K562 (cell line): Measurements from ENCODE around the gene HMGN1. TPM values are rescaled to one million over a fixed set of nuclear protein-coding genes. Genes with fewer than 3 reads are reported as not detected.
A peak's percentile ranks its signal among the peaks of the same experiment; 100 is the strongest.

Experiments used
- ATF7 ChIP-seq: fragments of 450-650 bp; IDR thresholded peaks from 2 replicates; pipeline ENCODE4 v1.7.1; 2014; ENCODE audit warnings: mild to moderate bottlenecking, moderate library complexity
- CREM ChIP-seq: IDR thresholded peaks from 2 replicates; pipeline ENCODE4 v1.6.1; 2014; ENCODE audit warnings: antibody characterized with exemption, low read depth
- FOS ChIP-seq: IDR thresholded peaks from 3 replicates; pipeline ENCODE4 v1.6.1; 2011; ENCODE audit not compliant: insufficient read length; ENCODE audit errors: extremely low read depth
- GATAD2B ChIP-seq: fragments of 450-650 bp; IDR thresholded peaks from 2 replicates; pipeline ENCODE4 v1.6.1; 2017; ENCODE audit warnings: mild to moderate bottlenecking, borderline replicate concordance
- HMG20B ChIP-seq: fragments of 250-450 bp; sonication (Bioruptor Pico); IDR thresholded peaks from 2 replicates; pipeline ENCODE4 v1.5.0; 2021; ENCODE audit warnings: mild to moderate bottlenecking
- JUNB ChIP-seq: fragments of 450-650 bp; formaldehyde crosslinking; conservative IDR thresholded peaks from 2 replicates; pipeline ENCODE4 v1.4.0; 2020; ENCODE audit warnings: mild to moderate bottlenecking
- MTA2 ChIP-seq: fragments of 450-650 bp; IDR thresholded peaks from 2 replicates; pipeline ENCODE4 v1.6.1; 2016; ENCODE audit warnings: low read depth
- MXI1 ChIP-seq: IDR thresholded peaks from 2 replicates; pipeline ENCODE4 v1.6.1; 2011; ENCODE audit warnings: low read depth, mild to moderate bottlenecking, improper control_type of control experiment, low read length
- NCOA2 ChIP-seq, 2 experiments: fragments of 450-650 bp; IDR thresholded peaks; 2 replicates each; pipeline ENCODE4 v1.6.1; 2018; ENCODE audit warnings: mild to moderate bottlenecking in 2 of 2, moderate library complexity in 1 of 2; ENCODE audit not compliant: partially characterized antibody in 2 of 2
- PHB2 ChIP-seq: fragments of 450-650 bp; IDR thresholded peaks from 2 replicates; pipeline ENCODE4 v1.6.1; 2017; ENCODE audit warnings: low read depth
- RBM15 ChIP-seq: fragments of 200-400 bp; formaldehyde crosslinking; IDR thresholded peaks from 2 replicates; pipeline ENCODE4 v1.6.1; 2018; ENCODE audit warnings: mild to moderate bottlenecking, low read length, moderate library complexity; ENCODE audit not compliant: insufficient read depth
- SMAD2 ChIP-seq: fragments of 150-350 bp; IDR thresholded peaks from 2 replicates; pipeline ENCODE4 v1.6.1; 2014; ENCODE audit warnings: low read depth, mild to moderate bottlenecking, low read length
- SRSF9 ChIP-seq: fragments of 200-400 bp; formaldehyde crosslinking; IDR thresholded peaks from 2 replicates; pipeline ENCODE4 v1.6.1; 2017; ENCODE audit warnings: low read depth, low read length, borderline replicate concordance
- TRIM28 ChIP-seq: fragments of 450-650 bp; IDR thresholded peaks from 2 replicates; pipeline ENCODE4 v1.6.1; 2017
- ZC3H8 ChIP-seq: fragments of 450-650 bp; IDR thresholded peaks from 2 replicates; pipeline ENCODE4 v1.6.1; 2017
- ZKSCAN8 ChIP-seq: fragments of 200-800 bp; sonication (Bioruptor generic); IDR thresholded peaks from 2 replicates; pipeline ENCODE4 v1.6.1; 2016; ENCODE audit warnings: missing genetic modification characterization, missing compliant biosample characterization
- ZNF347 ChIP-seq: fragments of 450-650 bp; formaldehyde crosslinking; IDR thresholded peaks from 2 replicates; pipeline ENCODE4 v1.4.0; 2020; ENCODE audit warnings: low read depth, mild to moderate bottlenecking, moderate library complexity
- ZNF695 ChIP-seq: fragments of 450-650 bp; formaldehyde crosslinking; IDR thresholded peaks from 2 replicates; pipeline ENCODE4 v1.4.0; 2020; ENCODE audit warnings: mild to moderate bottlenecking, moderate library complexity
- polyA plus RNA-seq, 8 experiments: library from polyadenylated mRNA; depleted of rRNA in 4 of 8; stranded (reverse) in 5 of 8; unstranded in 3 of 8; fragments of >200 nt; fragmentation: Nextera tagmentation in 2 of 8; fragmentation: Illumina TruSeq in 1 of 8; extraction: Ambion mirVana in 2 of 8; extraction: Trizol in 1 of 8; gene quantifications; 2 replicates each; pipeline versions ENCODE4 v1.2.1 to v1.2.3, GENCODE V29; 2011 to 2014; ENCODE audit warnings: inconsistent platforms in 1 of 8, missing spikeins in 1 of 8
- total RNA-seq, 7 experiments: library from RNA; depleted of rRNA in 6 of 7; stranded (reverse); fragments of >200 nt in 6 of 7; fragmentation: Illumina TruSeq in 2 of 7; extraction: Trizol in 2 of 7; gene quantifications; 2 replicates each; pipeline versions ENCODE4 v1.2.1 to v1.2.3, GENCODE V29; 2011 to 2021; ENCODE audit warnings: low replicate concordance in 1 of 7
- TF ChIP-seq, protein P1 (sequence below), 3 experiments: fragments of 200-800 bp in 1 of 3; sonication (Bioruptor generic) in 1 of 3; sonication (generic) in 1 of 3; formaldehyde crosslinking in 1 of 3; IDR thresholded peaks; 2 replicates each; pipeline versions ENCODE4 v1.6.1 to v1.8.0; 2016 to 2022; ENCODE audit warnings: mild to moderate bottlenecking in 2 of 3, missing compliant biosample characterization in 2 of 3, missing genetic modification characterization in 2 of 3, missing genetic modification reagents in 1 of 3
- TF ChIP-seq, protein P2 (sequence below): fragments of 250-450 bp; sonication (Bioruptor Pico); IDR thresholded peaks from 2 replicates; pipeline ENCODE4 v1.9.0; 2021; ENCODE audit warnings: mild to moderate bottlenecking
- TF ChIP-seq, protein P3 (sequence below): IDR thresholded peaks from 2 replicates; pipeline ENCODE4 v1.6.1; 2011; ENCODE audit not compliant: insufficient read length; ENCODE audit errors: extremely low read depth
- TF ChIP-seq, protein P4 (sequence below): fragments of 200-800 bp; sonication (Bioruptor generic); IDR thresholded peaks from 2 replicates; pipeline ENCODE4 v1.6.1; 2016; ENCODE audit warnings: missing genetic modification characterization, missing compliant biosample characterization

The HMGN1 gene
- total and polyA plus RNA-seq, 9 of the 15 experiments (the other 6 are each of a cell fraction or from before 2014, with no cell fraction given), result 124 to 626 (median 498) TPM

DNA sequence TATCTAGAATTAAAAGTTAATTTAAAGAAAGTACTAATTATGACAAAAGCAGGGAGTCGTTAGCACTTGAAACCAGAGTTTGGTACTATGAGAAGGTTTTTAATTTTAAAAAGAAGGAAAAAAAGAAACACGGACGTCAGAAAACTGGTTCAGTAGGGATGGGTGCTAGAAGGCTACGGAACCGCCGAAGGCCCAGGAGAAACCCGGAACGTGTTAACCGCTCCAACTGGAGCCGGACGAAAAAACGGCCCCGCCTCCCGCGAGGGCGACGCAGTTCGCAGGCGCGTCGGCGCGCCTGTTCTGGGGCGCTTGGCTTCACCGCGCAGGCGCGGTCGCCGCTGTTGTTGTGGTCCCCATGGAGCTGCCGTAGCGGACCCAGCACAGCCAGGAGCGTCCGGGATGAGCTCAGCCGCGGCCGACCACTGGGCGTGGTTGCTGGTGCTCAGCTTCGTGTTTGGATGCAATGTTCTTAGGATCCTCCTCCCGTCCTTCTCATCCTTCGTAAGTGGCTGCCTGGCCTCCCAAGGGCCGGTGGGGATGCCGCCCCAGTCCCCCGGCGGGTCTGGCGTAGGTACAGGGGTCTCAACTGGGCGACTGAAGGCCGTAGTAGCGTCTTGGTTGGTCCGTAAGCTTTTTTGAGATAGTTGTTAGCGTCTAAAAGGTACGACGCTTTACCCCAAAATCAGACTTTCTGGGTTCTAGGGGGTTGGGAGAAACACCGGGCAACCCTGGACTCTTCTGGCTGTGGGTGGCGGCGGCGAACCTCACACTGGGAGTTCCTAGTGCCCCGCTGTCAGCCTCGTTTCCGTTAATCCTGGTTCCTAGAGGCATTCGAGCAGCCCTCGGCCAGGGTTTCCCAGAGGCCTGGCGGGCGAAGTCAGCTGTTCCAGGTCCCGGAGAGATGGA lies 31.4 kb upstream of the HMGN1 start (continued):
- TF ChIP-seq PHB2 (no peak), CREM (peak; percentile 93), ATF7 (peak; percentile 94), SMAD2 (no peak), GATAD2B (no peak; the same call in 1 of the 2 replicates), ZC3H8 (no peak), TRIM28 (no peak), ZNF347 (CRISPR knock-in tag) (no peak), MTA2 (no peak), RBM15 (no peak), HMG20B (CRISPR knock-in tag) (no peak), FOS (no peak), JUNB (CRISPR knock-in tag) (no peak), ZKSCAN8 (CRISPR knock-in tag) (no peak), ZNF695 (CRISPR knock-in tag) (no peak), MXI1 (peak; percentile 81), SRSF9 (no peak), NCOA2 (IDR thresholded peaks at IDR 0.05; ENCODE audit: partially characterized antibody in 2 of 2) (no peak)
- TF ChIP-seq, protein P1, sequence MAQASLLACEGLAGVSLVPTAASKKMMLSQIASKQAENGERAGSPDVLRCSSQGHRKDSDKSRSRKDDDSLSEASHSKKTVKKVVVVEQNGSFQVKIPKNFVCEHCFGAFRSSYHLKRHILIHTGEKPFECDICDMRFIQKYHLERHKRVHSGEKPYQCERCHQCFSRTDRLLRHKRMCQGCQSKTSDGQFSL (CRISPR knock-in tag; IDR thresholded peaks at IDR 0.05), result no peak
- TF ChIP-seq, protein P1 (tag; IDR thresholded peaks at IDR 0.05), result no peak
- TF ChIP-seq, protein P2, sequence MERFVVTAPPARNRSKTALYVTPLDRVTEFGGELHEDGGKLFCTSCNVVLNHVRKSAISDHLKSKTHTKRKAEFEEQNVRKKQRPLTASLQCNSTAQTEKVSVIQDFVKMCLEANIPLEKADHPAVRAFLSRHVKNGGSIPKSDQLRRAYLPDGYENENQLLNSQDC, result no peak
- TF ChIP-seq, protein P3, sequence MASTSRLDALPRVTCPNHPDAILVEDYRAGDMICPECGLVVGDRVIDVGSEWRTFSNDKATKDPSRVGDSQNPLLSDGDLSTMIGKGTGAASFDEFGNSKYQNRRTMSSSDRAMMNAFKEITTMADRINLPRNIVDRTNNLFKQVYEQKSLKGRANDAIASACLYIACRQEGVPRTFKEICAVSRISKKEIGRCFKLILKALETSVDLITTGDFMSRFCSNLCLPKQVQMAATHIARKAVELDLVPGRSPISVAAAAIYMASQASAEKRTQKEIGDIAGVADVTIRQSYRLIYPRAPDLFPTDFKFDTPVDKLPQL, result no peak
- TF ChIP-seq, protein P4, sequence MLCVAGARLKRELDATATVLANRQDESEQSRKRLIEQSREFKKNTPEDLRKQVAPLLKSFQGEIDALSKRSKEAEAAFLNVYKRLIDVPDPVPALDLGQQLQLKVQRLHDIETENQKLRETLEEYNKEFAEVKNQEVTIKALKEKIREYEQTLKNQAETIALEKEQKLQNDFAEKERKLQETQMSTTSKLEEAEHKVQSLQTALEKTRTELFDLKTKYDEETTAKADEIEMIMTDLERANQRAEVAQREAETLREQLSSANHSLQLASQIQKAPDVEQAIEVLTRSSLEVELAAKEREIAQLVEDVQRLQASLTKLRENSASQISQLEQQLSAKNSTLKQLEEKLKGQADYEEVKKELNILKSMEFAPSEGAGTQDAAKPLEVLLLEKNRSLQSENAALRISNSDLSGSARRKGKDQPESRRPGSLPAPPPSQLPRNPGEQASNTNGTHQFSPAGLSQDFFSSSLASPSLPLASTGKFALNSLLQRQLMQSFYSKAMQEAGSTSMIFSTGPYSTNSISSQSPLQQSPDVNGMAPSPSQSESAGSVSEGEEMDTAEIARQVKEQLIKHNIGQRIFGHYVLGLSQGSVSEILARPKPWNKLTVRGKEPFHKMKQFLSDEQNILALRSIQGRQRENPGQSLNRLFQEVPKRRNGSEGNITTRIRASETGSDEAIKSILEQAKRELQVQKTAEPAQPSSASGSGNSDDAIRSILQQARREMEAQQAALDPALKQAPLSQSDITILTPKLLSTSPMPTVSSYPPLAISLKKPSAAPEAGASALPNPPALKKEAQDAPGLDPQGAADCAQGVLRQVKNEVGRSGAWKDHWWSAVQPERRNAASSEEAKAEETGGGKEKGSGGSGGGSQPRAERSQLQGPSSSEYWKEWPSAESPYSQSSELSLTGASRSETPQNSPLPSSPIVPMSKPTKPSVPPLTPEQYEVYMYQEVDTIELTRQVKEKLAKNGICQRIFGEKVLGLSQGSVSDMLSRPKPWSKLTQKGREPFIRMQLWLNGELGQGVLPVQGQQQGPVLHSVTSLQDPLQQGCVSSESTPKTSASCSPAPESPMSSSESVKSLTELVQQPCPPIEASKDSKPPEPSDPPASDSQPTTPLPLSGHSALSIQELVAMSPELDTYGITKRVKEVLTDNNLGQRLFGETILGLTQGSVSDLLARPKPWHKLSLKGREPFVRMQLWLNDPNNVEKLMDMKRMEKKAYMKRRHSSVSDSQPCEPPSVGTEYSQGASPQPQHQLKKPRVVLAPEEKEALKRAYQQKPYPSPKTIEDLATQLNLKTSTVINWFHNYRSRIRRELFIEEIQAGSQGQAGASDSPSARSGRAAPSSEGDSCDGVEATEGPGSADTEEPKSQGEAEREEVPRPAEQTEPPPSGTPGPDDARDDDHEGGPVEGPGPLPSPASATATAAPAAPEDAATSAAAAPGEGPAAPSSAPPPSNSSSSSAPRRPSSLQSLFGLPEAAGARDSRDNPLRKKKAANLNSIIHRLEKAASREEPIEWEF, result no peak
